Heart right ventricle (tissue), 16 donors: ENCODE measurements around the gene HJURP. TPM values are rescaled to one million over a fixed set of nuclear protein-coding genes. Genes with fewer than 3 reads are reported as not detected.
A peak's percentile ranks its signal among the peaks of the same experiment; 100 is the strongest.

Source experiments
- ATAC-seq, 8 donors: fragments of 200-7000 bp; cut with Tn5 transposase; one replicate each; pipeline ENCODE4 v1.9.1; 2020; ENCODE audit warnings: mild to moderate bottlenecking in 8 of 8, moderate library complexity in 8 of 8, moderate number of reproducible peaks in 1 of 8
- DNase-seq, 2 donors: peaks; one replicate each; pipeline ENCODE4 v3.0.0-alpha.2; 2020
- H3K27ac ChIP-seq, 10 donors: fragments of 200-600 bp; sonication (generic) in 2 of 10; one replicate each; pipeline versions ENCODE4 v1.5.0 to v1.8.0; 2020 to 2022; ENCODE audit warnings: mild to moderate bottlenecking in 3 of 10
- H3K27me3 ChIP-seq, 7 donors: fragments of 200-600 bp; one replicate each; pipeline ENCODE4 v1.8.0; 2021 to 2022; ENCODE audit warnings: mild to moderate bottlenecking in 2 of 7
- H3K36me3 ChIP-seq, 9 donors: fragments of 200-600 bp; sonication (generic) in 1 of 9; one replicate each; pipeline versions ENCODE4 v1.5.0 to v1.8.0; 2020 to 2022; ENCODE audit warnings: mild to moderate bottlenecking in 2 of 9
- H3K4me1 ChIP-seq, 9 donors: fragments of 200-600 bp; sonication (generic) in 1 of 9; one replicate each; pipeline versions ENCODE4 v1.5.0 to v1.8.0; 2020 to 2022; ENCODE audit warnings: mild to moderate bottlenecking in 4 of 9
- H3K4me3 ChIP-seq, 10 donors: fragments of 200-600 bp; sonication (generic) in 2 of 10; one replicate each; pipeline versions ENCODE4 v1.5.0 to v1.8.0; 2020 to 2022; ENCODE audit warnings: mild to moderate bottlenecking in 7 of 10, moderate library complexity in 2 of 10
- H3K9me3 ChIP-seq, 11 donors: fragments of 200-600 bp in 10 of 11; sonication (generic) in 2 of 11; one replicate each; pipeline versions ENCODE4 v1.5.0 to v1.8.0; 2013 to 2022; ENCODE audit warnings: mild to moderate bottlenecking in 2 of 11, control low read depth in 1 of 11, moderate library complexity in 1 of 11
- CTCF ChIP-seq, 9 donors: fragments of 200-600 bp; sonication (generic) in 2 of 9; IDR thresholded peaks; one replicate each; pipeline versions ENCODE4 v1.5.0 to v1.8.0; 2021 to 2022; ENCODE audit warnings: antibody characterized with exemption in 9 of 9, mild to moderate bottlenecking in 5 of 9, moderate library complexity in 1 of 9
- WGBS, 2 donors: extraction: QIAGEN DNeasy Blood & Tissue Kit; methylation state at CpG; one replicate each; pipeline ENCODE4 v1.1.7; 2013; ENCODE audit warnings: inconsistent platforms in 1 of 2; 5-methylcytosine and 5-hydroxymethylcytosine counted together
- intact Hi-C, 10 donors: fragments of 100-400 bp; cut with DNase I; formaldehyde crosslinking; loops; one replicate each; pipeline versions ENCODE4 v1.11.1 to v1.14.2; 2022
- polyA plus RNA-seq, 2 donors: library from polyadenylated mRNA; stranded (reverse); fragments of 200-250 nt; gene quantifications; one replicate each; pipeline ENCODE4 v1.2.3, GENCODE V29; 2013
- total RNA-seq, 10 donors: library from RNA; stranded (reverse); fragmentation: NEBNext Ultra II Directional in 3 of 10; extraction: Animal tissue kit (Norgen Biotek cat#: 25700) in 3 of 10; gene quantifications; one replicate each; pipeline versions ENCODE4 v1.2.1 to v1.2.4, GENCODE V29; 2021 to 2023
- donor health status: Arrhythmogenic right ventricular cardiomyopathy.
- donor health status: ischemic (EF 13 %, LVEDD 7.1; RV severe dilation, severe dysfunction).
- donor health status: healthy with polysubstance abuse.
- donor health status: DM: no; HTN: yes; CAD: no.
- donor health status: DM: no; HTN: no; CAD: no.
- donor health status: ischemic (EF 25% LVEDD 6.9; RV normal size, moderate dysfunction).
- donor health status: ischemic (EF 25% LVEDD 5.7; RV mildly dilated, moderate dysfunction).
- donor health status: healthy.
- donor health status: DM: yes; HTN: yes; CAD: no.
- donor health status: Ischemic cardiomyopathy.
- donor health status: ischemic (EF 35%, LVEDD 5.7; RV mildly dilated, moderate dysfunction).
- donor health status: nonischemic (EF 11% LVEDD 7.7; RV severe dilation, severe dysfunction).
- donor health status: DM: yes; HTN: yes; CAD: no.
- donor health status: PGD.
- donor health status: ischemic (EF 29% LVEDD 5.4; RV normal size, mild dysfunction).
- donor health status: nonischemic (EF 23%, LVEDD 6.1; RV moderate dilation, normal function).

HJURP gene
- total and polyA plus RNA-seq, 12 donors, result 0.22 to 2.9 (median 0.44) TPM; not detected in 4

DNA sequence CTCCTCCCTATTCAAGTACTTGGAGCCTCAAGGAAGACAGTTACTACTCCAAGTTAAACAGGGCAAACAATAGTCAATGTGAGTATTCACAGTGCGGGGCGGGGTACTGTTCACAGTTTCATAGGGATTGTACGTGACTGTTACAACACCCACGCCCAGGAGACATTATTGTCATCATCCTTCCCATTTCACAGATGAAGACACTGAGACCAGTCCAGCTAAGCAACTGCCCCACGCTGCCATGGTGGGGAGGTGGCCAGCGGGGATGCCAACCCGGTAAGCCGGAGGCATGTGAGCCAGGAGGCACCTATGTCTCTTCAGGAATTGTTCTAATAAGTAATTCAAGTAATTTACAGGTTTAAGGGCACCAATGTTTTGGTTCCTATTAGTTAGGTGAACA lies 982 bp downstream of the HJURP start:
- H3K4me3 ChIP-seq, result peak overlapping the region in 5 of 10 donors; percentile 63 to 86 (median 68)
- ATAC-seq (no peak), DNase-seq (no peak)
- peaks cover 0 to 17% (median 0%) of the 10 kb centered on the region in 7 donors for H3K27me3 ChIP-seq
- intact Hi-C loops, result no loop called here
- peaks cover 3 to 28% (median 9%) of the 10 kb centered on the region in 9 donors for H3K4me1 ChIP-seq
- H3K27ac ChIP-seq, result peak overlapping the region in 1 of 10 donors; percentile 75
- no peak for TF ChIP-seq CTCF (IDR thresholded peaks at IDR 0.05)
- peaks cover 0 to 26% (median 0%) of the 10 kb centered on the region in 9 donors for H3K36me3 ChIP-seq
- no peaks in the 10 kb centered on the region for H3K9me3 ChIP-seq
- WGBS, 2 donors, result 34 to 47% methylated on average over 8 of the region's 8 CpGs

- Histone ChIP-seq H3K4me3 (peak overlapping the region in 1 of 10 donors; percentile 14), H3K27ac (no peak overlapping the region), H3K4me1 (peaks cover 3 to 28% (median 9%) of the 10 kb centered on the region in 9 donors), H3K36me3 (peaks cover 0 to 38% (median 0%) of the 10 kb centered on the region in 9 donors), H3K9me3 (no peaks in the 10 kb centered on the region), H3K27me3 (peaks cover 0 to 17% (median 0%) of the 10 kb centered on the region in 7 donors)
- 66 to 76% methylated on average over 3 of the region's 3 CpGs for WGBS, 2 donors
- DNase-seq (no peak), ATAC-seq (no peak)
- intact Hi-C loops, result no loop called here
- no peak for TF ChIP-seq CTCF (IDR thresholded peaks at IDR 0.05)
These were observed 2.3 kb downstream of the HJURP start for GRCh38 chr2:233852056-233852455.

DNA sequence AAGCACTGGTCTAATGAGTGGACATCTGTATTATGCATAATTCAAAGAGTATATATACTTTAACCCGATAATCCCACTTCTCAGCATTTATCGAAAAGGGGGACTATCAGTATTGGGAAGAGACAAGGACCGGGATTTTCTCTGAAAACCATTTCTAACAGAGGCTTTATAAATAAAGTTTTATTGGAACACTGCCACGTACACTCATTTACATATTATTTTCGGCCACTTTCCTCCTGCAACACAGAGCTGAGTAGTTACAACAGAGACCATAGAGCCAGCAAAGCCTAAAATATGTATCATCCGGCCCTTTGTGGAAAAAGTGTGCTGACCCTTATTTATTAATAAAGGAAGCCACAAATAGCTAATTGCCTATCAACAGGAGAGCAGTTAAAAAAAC lies 3.2 kb downstream of the HJURP start:
- peaks cover 3 to 28% (median 9%) of the 10 kb centered on the region in 9 donors for H3K4me1 ChIP-seq
- no peak for ATAC-seq
- no peaks in the 10 kb centered on the region for H3K9me3 ChIP-seq
- H3K36me3 ChIP-seq, result peaks cover 0 to 47% (median 0%) of the 10 kb centered on the region in 9 donors
- TF ChIP-seq CTCF (IDR thresholded peaks at IDR 0.05), result no peak
- no peak overlapping the region for H3K4me3 ChIP-seq
- WGBS, 2 donors, result 94 to 96% methylated on average over 6 of the region's 6 CpGs
- no peak for DNase-seq
- intact Hi-C loops, result no loop called here
- no peak overlapping the region for H3K27ac ChIP-seq
- H3K27me3 ChIP-seq, result peaks cover 0 to 17% (median 0%) of the 10 kb centered on the region in 7 donors

DNA sequence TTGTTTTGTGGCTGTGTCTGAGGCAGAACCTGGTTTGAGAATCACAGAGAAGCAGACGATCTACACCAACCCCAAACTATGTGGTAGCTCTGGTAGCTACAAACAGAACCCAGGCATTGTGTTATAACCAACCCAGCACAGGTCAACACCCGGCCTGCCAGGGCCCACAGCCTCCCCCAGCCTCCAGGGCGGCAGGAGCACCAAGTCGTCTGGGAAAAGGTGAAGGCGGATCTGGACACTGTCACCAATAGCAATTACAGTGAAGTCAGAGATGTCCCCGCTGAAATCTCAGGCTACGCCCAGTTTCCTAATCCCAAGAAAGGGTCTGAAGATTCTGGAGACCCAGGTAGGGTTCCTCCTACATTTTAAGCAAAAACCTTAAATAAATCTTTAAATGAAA lies 3.6 kb downstream of the HJURP start:
- Histone ChIP-seq H3K4me1 (peaks cover 3 to 28% (median 9%) of the 10 kb centered on the region in 9 donors), H3K27ac (no peak overlapping the region), H3K27me3 (peaks cover 0 to 17% (median 0%) of the 10 kb centered on the region in 7 donors), H3K4me3 (no peak overlapping the region), H3K36me3 (peaks cover 0 to 51% (median 0%) of the 10 kb centered on the region in 9 donors), H3K9me3 (no peaks in the 10 kb centered on the region)
- no peak for DNase-seq
- WGBS, 2 donors, result 91% methylated on average over 7 of the region's 7 CpGs
- TF ChIP-seq CTCF (IDR thresholded peaks at IDR 0.05), result no peak
- ATAC-seq, result no peak
- intact Hi-C loops, result no loop called here
